ENCODE results near the gene MSH3. TPM values are rescaled to one million over a fixed set of nuclear protein-coding genes. Genes with fewer than 3 reads are reported as not detected.

MSH3 gene
- total RNA-seq, 1 donor from 2014 or later: 12.3 TPM

DNA sequence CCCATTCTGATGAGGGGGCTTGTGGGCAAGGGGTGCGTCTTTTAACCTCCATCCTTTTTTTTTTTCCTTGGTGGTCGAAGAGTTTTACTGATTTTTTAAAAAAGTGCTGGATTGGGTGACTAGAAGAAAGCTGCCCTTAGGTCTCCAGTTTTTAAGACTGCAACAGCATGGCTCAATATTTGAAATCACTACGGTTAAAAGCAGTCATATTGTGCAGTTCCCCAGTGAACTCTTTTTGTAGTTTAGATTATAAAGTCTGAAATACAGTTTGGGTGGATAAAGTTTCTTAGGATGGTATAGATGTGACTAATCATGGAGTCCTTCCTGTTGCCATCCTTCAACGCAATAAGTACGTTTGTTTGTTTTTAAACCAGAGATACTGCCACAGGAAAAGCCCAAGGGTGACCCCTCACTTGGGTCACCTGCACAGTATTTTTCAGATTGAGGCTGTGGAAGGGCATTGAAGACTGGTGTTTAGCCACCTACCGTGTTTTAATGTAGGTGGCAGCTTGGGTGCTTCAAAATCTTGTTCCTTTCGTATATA, 851 bp downstream of the MSH3 start:
- DNase-seq (ENCODE audit: low spot score) (no peak), ATAC-seq (no peak)

GRCh38 chr5:80656425-80656824, 2.0 kb downstream of the MSH3 start:
- no peak for ATAC-seq
- DNase-seq (ENCODE audit: low spot score): no peak

DNA sequence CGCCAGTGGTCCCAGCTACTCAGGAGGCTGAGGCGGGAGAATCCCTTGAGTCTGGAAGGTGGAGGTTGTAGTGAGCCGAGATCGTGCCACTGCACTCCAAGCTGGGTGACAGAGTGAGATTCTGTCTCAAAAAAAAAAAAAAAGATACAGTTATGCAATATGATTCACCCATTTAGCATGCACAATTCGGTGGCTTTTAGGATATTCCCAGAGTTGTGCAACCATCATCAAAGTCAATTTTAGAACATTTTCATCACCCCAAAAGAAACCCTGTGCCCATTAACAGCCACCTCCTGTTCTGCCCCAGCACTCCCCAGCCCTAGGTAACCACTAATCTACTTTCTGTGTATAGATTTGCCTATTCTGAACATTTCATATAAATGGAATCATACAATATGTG, 4.7 kb downstream of the MSH3 start:
- DNase-seq (ENCODE audit: low spot score) (no peak), ATAC-seq (no peak)

DNA sequence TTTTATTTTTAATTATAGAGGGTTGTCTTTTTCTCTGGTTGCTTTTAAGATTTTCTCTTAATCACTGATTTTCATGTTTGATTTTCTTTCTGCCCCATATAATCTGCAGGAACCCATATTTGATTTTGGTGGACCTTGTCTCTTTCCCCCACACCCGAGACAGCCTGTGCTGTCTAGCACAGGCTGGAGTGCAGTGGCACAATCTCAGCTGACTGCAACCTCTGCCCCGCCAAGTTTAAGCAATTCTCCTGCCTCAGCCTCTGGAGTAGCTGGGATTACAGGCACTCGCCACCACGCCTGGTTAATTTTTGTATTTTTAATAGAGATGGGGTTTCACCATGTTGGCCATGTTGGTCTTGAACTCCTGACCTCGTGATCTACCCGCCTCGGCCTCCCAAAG, 6.2 kb downstream of the MSH3 start:
- peak; percentile 83 for DNase-seq (ENCODE audit: low spot score)

GRCh38 chr5:80662108-80662507, 7.7 kb downstream of the MSH3 start:
- ATAC-seq (no peak), DNase-seq (ENCODE audit: low spot score) (no peak)

More for the DNA sequence above, 6.2 kb downstream of the MSH3 start:
- ATAC-seq: peak; percentile 91

DNA sequence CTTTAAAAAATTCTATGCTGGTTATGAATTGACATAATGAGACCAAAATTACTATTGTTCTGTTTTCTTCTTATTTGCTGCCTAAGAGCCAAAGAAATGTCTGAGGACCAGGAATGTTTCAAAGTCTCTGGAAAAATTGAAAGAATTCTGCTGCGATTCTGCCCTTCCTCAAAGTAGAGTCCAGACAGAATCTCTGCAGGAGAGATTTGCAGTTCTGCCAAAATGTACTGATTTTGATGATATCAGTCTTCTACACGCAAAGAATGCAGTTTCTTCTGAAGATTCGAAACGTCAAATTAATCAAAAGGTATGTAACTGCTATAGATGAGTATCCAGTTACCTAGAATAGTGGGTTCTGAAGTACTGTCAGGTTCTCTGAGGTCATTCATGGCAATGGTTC, 10.6 kb downstream of the MSH3 start:
- ATAC-seq (no peak), DNase-seq (ENCODE audit: low spot score) (no peak)

DNA sequence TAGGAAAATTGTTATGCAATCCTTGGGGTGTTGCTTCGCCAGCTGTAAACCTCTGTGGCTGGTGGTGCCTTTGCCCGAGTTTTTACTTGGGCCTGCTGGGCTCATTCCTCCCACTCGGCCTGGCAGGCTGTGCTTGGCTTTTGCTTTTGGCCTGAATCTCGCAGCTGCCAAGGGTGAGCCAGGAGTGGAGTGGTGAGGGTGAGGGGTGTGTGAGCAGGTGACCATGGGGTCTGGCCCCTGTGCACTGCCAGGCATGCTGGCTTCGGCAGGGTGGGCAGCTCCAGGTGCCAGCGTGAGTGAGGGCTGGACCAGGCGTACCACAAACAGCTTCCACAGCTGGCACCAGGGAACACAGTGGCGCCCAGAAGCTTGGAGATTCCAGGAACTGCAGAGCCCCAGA, 12.9 kb downstream of the MSH3 start:
- DNase-seq (ENCODE audit: low spot score) (peak; percentile 80), ATAC-seq (peak; percentile 57)

GRCh38 chr5:80668016-80668969, 13.8 kb downstream of the MSH3 start:
- peak; percentile 95 for DNase-seq (ENCODE audit: low spot score)
- ATAC-seq: peak; percentile 82

DNA sequence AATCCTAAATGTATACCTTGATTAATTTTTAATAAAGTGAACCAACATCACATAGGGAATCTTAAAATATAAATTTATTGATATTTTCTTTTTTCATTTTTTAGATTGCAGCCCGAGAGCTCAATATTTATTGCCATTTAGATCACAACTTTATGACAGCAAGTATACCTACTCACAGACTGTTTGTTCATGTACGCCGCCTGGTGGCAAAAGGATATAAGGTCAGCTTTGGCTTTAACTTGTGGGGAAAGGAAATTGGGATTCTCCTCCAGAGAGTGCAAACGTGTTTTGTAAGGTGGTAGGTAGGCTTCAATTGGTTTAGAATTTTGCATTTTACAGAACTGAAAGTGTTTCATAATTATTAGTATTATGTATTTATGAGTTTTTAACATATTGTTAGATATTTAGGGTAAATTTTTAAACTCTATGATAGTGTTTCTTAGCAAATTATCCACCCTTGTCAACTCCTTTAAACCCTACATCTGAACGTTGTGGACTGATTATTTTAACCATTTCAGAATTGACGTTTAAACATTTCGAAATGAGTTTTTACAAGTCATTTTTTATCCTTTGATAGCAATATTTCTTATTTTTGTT, 17.8 kb downstream of the MSH3 start:
- DNase-seq (ENCODE audit: low spot score) (peak; percentile 76), ATAC-seq (peak; percentile 39)

GRCh38 chr5:80676706-80677105, 22.3 kb downstream of the MSH3 start:
- DNase-seq (ENCODE audit: low spot score): no peak
- ATAC-seq: no peak

- ATAC-seq (peak; percentile 49), DNase-seq (ENCODE audit: low spot score) (no peak)
Measured at GRCh38 chr5:80686757-80687156, 32.3 kb downstream of the MSH3 start.

DNA sequence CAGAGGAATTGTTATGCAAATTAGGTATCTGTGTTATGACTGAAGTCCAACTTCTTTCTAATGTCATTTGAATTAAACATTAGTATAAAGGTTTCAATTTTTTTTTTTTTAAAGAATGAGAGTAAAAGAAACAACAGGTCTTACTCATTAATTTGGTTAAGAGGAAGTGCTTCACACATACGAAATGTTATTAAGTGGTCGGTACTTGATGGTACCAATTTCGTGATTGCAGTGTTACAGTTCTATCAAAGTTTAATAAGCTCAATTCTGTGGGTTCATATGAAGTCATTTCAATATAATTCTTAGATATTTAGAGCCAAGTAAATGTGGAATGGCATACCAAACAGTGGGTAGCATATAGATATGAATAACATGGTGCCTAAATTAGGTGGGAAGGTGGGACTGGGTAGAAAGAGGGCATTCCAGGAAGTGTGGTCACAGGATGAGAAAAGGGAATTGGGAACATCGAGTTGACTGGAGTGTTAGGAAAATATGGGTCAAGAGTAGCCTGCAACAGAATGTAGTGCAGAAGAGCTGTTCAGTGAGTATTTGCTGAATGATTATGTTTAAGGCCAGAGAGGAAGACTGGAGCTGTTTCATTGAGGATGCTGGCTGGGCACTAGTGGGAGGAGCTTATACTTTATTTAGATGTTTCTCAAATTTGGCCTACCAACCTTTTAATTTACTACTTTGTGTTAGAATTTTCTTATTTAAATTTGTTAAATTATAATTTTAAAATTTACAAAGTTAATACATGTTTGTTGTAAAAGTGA, 34.4 kb downstream of the MSH3 start:
- no peak for DNase-seq (ENCODE audit: low spot score)
- no peak for ATAC-seq

- ATAC-seq (no peak), DNase-seq (ENCODE audit: low spot score) (no peak)
Measured at GRCh38 chr5:80689627-80690026, 35.2 kb downstream of the MSH3 start.

DNA sequence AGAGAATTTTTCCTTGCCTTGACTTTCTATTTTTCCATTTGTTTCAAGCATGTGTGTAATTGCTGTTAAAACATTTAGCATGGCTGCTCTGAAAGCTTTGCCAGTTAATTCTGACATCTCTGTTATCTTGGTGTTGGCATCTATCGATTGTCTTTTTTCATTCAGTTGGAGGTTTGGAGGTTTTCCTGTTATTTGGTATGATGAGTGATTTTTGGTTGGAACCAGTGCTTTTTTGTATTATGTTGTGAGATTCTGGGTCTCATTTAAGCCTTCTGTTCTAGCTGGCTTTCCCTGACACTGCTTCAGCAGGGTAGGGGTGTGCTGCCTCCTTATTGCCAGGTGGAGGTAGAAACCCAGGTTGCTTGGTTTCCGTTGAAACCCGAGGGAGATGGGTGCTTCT, 41.2 kb downstream of the MSH3 start:
- DNase-seq (ENCODE audit: low spot score): no peak

GRCh38 chr5:80696450-80696849, 42.0 kb downstream of the MSH3 start:
- no peak for DNase-seq (ENCODE audit: low spot score)
- no peak for ATAC-seq

More for the DNA sequence above, 41.2 kb downstream of the MSH3 start:
- ATAC-seq: no peak

DNA sequence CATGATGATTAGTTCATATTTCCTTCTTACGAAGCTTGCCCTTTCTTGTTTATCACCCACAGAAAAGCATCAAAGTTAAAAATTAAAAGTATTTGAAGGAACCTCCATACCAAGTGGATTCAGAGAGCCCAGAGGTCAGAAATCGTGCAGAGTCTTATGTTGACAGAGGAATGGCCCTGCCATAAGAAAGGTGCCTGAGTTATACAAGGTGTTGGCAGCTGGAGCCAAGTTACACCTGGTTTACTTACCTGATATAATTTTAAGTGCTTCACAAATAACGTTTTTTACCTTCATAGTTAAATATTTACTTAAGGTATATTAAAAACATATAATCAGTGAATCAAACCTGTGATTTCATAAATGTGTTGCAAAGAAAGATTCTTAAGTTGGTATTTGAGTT, 42.6 kb downstream of the MSH3 start:
- DNase-seq (ENCODE audit: low spot score) (no peak), ATAC-seq (no peak)

- DNase-seq (ENCODE audit: low spot score) (no peak), ATAC-seq (no peak)
Measured at GRCh38 chr5:80698369-80698768, 43.9 kb downstream of the MSH3 start.

- no peak for ATAC-seq
- DNase-seq (ENCODE audit: low spot score): no peak
Measured at GRCh38 chr5:80701597-80701996, 47.1 kb downstream of the MSH3 start.

GRCh38 chr5:80703291-80703690, 48.8 kb downstream of the MSH3 start:
- DNase-seq (ENCODE audit: low spot score): no peak
- no peak for ATAC-seq

GRCh38 chr5:80703747-80704146, 49.3 kb downstream of the MSH3 start:
- ATAC-seq (no peak), DNase-seq (ENCODE audit: low spot score) (no peak)

- ATAC-seq (no peak), DNase-seq (ENCODE audit: low spot score) (no peak)
Measured at GRCh38 chr5:80704221-80704620, 49.8 kb downstream of the MSH3 start.
